Smooth muscle cell (in vitro differentiated cells): Measurements from ENCODE around the gene TNK2. TPM values are rescaled to one million over a fixed set of nuclear protein-coding genes. Genes with fewer than 3 reads are reported as not detected.

ENCODE experiments used
- DNase-seq: peaks from one replicate; lab custom pipeline; 2025; ENCODE audit not compliant: unreplicated experiment; lab: John Stamatoyannopoulos, UW
- H2AFZ ChIP-seq: fragments of 200-600 bp; sonication (generic); 2 replicates; pipeline ENCODE4 v1.6.0; 2016; ENCODE audit warnings: antibody characterized with exemption, low read depth, mild to moderate bottlenecking
- H3F3A ChIP-seq: fragments of 200-600 bp; sonication (generic); 2 replicates; pipeline ENCODE4 v1.6.0; 2017; ENCODE audit warnings: antibody characterized with exemption, low read depth
- H3K27ac ChIP-seq: fragments of 200-600 bp; sonication (generic); 2 replicates; pipeline ENCODE4 v1.5.1; 2016; ENCODE audit warnings: low read depth, mild to moderate bottlenecking
- H3K27me3 ChIP-seq: fragments of 200-600 bp; sonication (generic); 2 replicates; pipeline ENCODE4 v1.6.1; 2016; ENCODE audit warnings: low read depth, mild to moderate bottlenecking
- H3K36me3 ChIP-seq: fragments of 200-600 bp; sonication (generic); 2 replicates; pipeline ENCODE4 v1.5.1; 2016; ENCODE audit warnings: low read depth
- H3K4me1 ChIP-seq: fragments of 200-600 bp; sonication (generic); 2 replicates; pipeline ENCODE4 v1.5.1; 2016; ENCODE audit warnings: low read depth
- H3K4me2 ChIP-seq: fragments of 200-600 bp; sonication (generic); 2 replicates; pipeline ENCODE4 v1.6.0; 2016; ENCODE audit warnings: mild to moderate bottlenecking
- H3K4me3 ChIP-seq: fragments of 200-600 bp; sonication (generic); 2 replicates; pipeline ENCODE4 v1.5.1; 2016; ENCODE audit warnings: mild to moderate bottlenecking
- H3K79me2 ChIP-seq: fragments of 200-600 bp; sonication (generic); 2 replicates; pipeline ENCODE4 v1.6.0; 2016; ENCODE audit warnings: low read depth, mild to moderate bottlenecking
- H3K9ac ChIP-seq: fragments of 200-600 bp; sonication (generic); 2 replicates; pipeline ENCODE4 v1.6.0; 2016; ENCODE audit warnings: low read depth
- H3K9me3 ChIP-seq: fragments of 200-600 bp; sonication (generic); replicated peaks from 2 replicates; pipeline ENCODE4 v1.5.1; 2016; ENCODE audit warnings: low read depth
- H4K20me1 ChIP-seq: fragments of 200-600 bp; sonication (generic); 2 replicates; pipeline ENCODE4 v1.6.0; 2016; ENCODE audit warnings: low read depth
- CTCF ChIP-seq: fragments of 200-600 bp; sonication (generic); IDR thresholded peaks from 2 replicates; pipeline ENCODE4 v1.5.1; 2017; ENCODE audit warnings: borderline replicate concordance, mild to moderate bottlenecking, antibody characterized with exemption; ENCODE audit not compliant: insufficient read depth, poor library complexity, severe bottlenecking
- WGBS: methylation state at CpG from one replicate; pipeline ENCODE4 v1.1.7; 2016; ENCODE audit warnings: low lambda C conversion rate; 5-methylcytosine and 5-hydroxymethylcytosine counted together
- polyA plus RNA-seq: library from polyadenylated mRNA; unstranded; fragments of >200 nt; fragmentation: Nextera tagmentation; extraction: Ambion mirVana; gene quantifications from 2 replicates; pipeline ENCODE4 v1.2.1, GENCODE V29; 2016
- total RNA-seq: library from RNA; depleted of rRNA; stranded (reverse); fragments of >200 nt; gene quantifications from 2 replicates; pipeline ENCODE4 v1.2.3, GENCODE V29; 2014

The TNK2 gene
- total and polyA plus RNA-seq, 2 experiments from 2014 or later: 2.8 to 10.6 TPM

- Histone ChIP-seq H3K79me2 (peaks cover 23% of the 10 kb centered on the region), H3K27ac (peak overlapping the region; percentile 12)
- no peak for DNase-seq
Measured at GRCh38 chr3:195906865-195907683, 1.3 kb downstream of the TNK2 start.

GRCh38 chr3:195905970-195906864 is 2.1 kb downstream of the TNK2 start:
- peak overlapping the region; percentile 12 for H3K27ac ChIP-seq
- peaks cover 14% of the 10 kb centered on the region for H3K4me1 ChIP-seq
- no peaks in the 10 kb centered on the region for H3K27me3 ChIP-seq
- no peak for TF ChIP-seq CTCF
- H4K20me1 ChIP-seq: peaks cover 47% of the 10 kb centered on the region
- peak overlapping the region; percentile 90 for H3K4me2 ChIP-seq
- no peak overlapping the region for H2AFZ ChIP-seq
- peaks cover 5% of the 10 kb centered on the region for H3F3A ChIP-seq
- H3K36me3 ChIP-seq: no peaks in the 10 kb centered on the region
- no peaks in the 10 kb centered on the region for H3K9me3 ChIP-seq
- H3K9ac ChIP-seq: no peak overlapping the region
- H3K79me2 ChIP-seq: peaks cover 31% of the 10 kb centered on the region
- no peak for DNase-seq
- WGBS: 80% methylated on average over 17 of the region's 17 CpGs
- no peak overlapping the region for H3K4me3 ChIP-seq

More at GRCh38 chr3:195906865-195907683, 1.3 kb downstream of the TNK2 start:
- Histone ChIP-seq H3K27me3 (no peaks in the 10 kb centered on the region), H3K4me2 (peak overlapping the region; percentile 90), H4K20me1 (peaks cover 40% of the 10 kb centered on the region), H2AFZ (no peak overlapping the region), H3K4me3 (peak overlapping the region; percentile 6), H3K4me1 (peaks cover 14% of the 10 kb centered on the region), H3K9me3 (no peaks in the 10 kb centered on the region), H3F3A (peaks cover 5% of the 10 kb centered on the region), H3K9ac (no peak overlapping the region), H3K36me3 (no peaks in the 10 kb centered on the region)
- WGBS: 76% methylated on average over 23 of the region's 23 CpGs
- TF ChIP-seq CTCF: no peak

GRCh38 chr3:195904368-195904767 is 4.0 kb downstream of the TNK2 start:
- H3K4me1 ChIP-seq: peaks cover 14% of the 10 kb centered on the region
- TF ChIP-seq CTCF: no peak
- H3K27me3 ChIP-seq: no peaks in the 10 kb centered on the region
- no peak overlapping the region for H3K4me3 ChIP-seq
- H3K79me2 ChIP-seq: peaks cover 43% of the 10 kb centered on the region
- no peak overlapping the region for H2AFZ ChIP-seq
- H3K9me3 ChIP-seq: no peaks in the 10 kb centered on the region
- no peak for DNase-seq
- H3K9ac ChIP-seq: no peak overlapping the region
- no peaks in the 10 kb centered on the region for H3F3A ChIP-seq
- H3K27ac ChIP-seq: no peak overlapping the region
- H3K36me3 ChIP-seq: no peaks in the 10 kb centered on the region
- H3K4me2 ChIP-seq: no peak overlapping the region
- 97% methylated on average over 4 of the region's 4 CpGs for WGBS
- H4K20me1 ChIP-seq: peaks cover 47% of the 10 kb centered on the region
